ENCODE data around the gene CYP2R1.
A peak's percentile ranks its signal among the peaks of the same experiment; 100 is the strongest.
"Not testable (repeated sequence)": the region's sequence is repeated elsewhere in the genome, so short reads cannot be mapped to it uniquely, and the experiment has no call there.

The CYP2R1 gene

GRCh38 chr11:14894657-14895598, 2.9 kb upstream of the CYP2R1 start:
- no peak for DNase-seq (ENCODE audit: low read depth)
- H3K4me3 ChIP-seq (ENCODE audit: low read depth, low read length): no peak overlapping the region
- no peak for TF ChIP-seq CTCF (IDR thresholded peaks at IDR 0.05; ENCODE audit: low read depth, low read length, missing control alignments)

- no peak for DNase-seq (ENCODE audit: low read depth)
- H3K4me3 ChIP-seq (ENCODE audit: low read depth, low read length): peak overlapping the region; percentile 57
- no peak for TF ChIP-seq CTCF (IDR thresholded peaks at IDR 0.05; ENCODE audit: low read depth, low read length, missing control alignments)
Observed at GRCh38 chr11:14892577-14892976, 546 bp upstream of the CYP2R1 start.

GRCh38 chr11:14891143-14892035, 642 bp downstream of the CYP2R1 start:
- DNase-seq (ENCODE audit: low read depth): peak; percentile 69
- TF ChIP-seq CTCF (IDR thresholded peaks at IDR 0.05; ENCODE audit: low read depth, low read length, missing control alignments): no peak
- H3K4me3 ChIP-seq (ENCODE audit: low read depth, low read length): peak overlapping the region; percentile 57

GRCh38 chr11:14886513-14886912, 5.5 kb downstream of the CYP2R1 start:
- no peak for TF ChIP-seq CTCF (IDR thresholded peaks at IDR 0.05; ENCODE audit: low read depth, low read length, missing control alignments)
- DNase-seq (ENCODE audit: low read depth): no peak
- H3K4me3 ChIP-seq (ENCODE audit: low read depth, low read length): no peak overlapping the region

GRCh38 chr11:14884667-14885273, 7.3 kb downstream of the CYP2R1 start:
- no peak overlapping the region for H3K4me3 ChIP-seq (ENCODE audit: low read depth, low read length)
- DNase-seq (ENCODE audit: low read depth): no peak
- no peak for TF ChIP-seq CTCF (IDR thresholded peaks at IDR 0.05; ENCODE audit: low read depth, low read length, missing control alignments)

- DNase-seq (ENCODE audit: low read depth); H3K4me3 ChIP-seq (ENCODE audit: low read depth, low read length): not testable (repeated sequence)
Observed at GRCh38 chr11:14883683-14884082, 8.3 kb downstream of the CYP2R1 start.

GRCh38 chr11:14882196-14882595, 9.8 kb downstream of the CYP2R1 start:
- DNase-seq (ENCODE audit: low read depth): no peak
- no peak for TF ChIP-seq CTCF (IDR thresholded peaks at IDR 0.05; ENCODE audit: low read depth, low read length, missing control alignments)
- no peak overlapping the region for H3K4me3 ChIP-seq (ENCODE audit: low read depth, low read length)

Measured in GM12864 (cell line).